Vagina (tissue), 2 donors: ENCODE results near the gene ZNRF1. TPM values are rescaled to one million over a fixed set of nuclear protein-coding genes. Genes with fewer than 3 reads are reported as not detected.
A peak's percentile ranks its signal among the peaks of the same experiment; 100 is the strongest.

Experiments
- DNase-seq, 2 donors: peaks; one replicate each; pipeline ENCODE4 v3.0.0-alpha.2; 2017; ENCODE audit errors: extremely low spot score in 2 of 2
- H3K27ac ChIP-seq: fragments of 200-600 bp; sonication (generic); one replicate; pipeline ENCODE4 v1.5.1; 2019
- H3K27me3 ChIP-seq: fragments of 200-600 bp; sonication (generic); one replicate; pipeline ENCODE4 v1.5.1; 2019
- H3K36me3 ChIP-seq, 2 donors: fragments of 200-600 bp; sonication (generic); one replicate each; pipeline ENCODE4 v1.5.1; 2017 to 2019
- H3K4me1 ChIP-seq: fragments of 200-600 bp; sonication (generic); one replicate; pipeline ENCODE4 v1.5.1; 2019
- H3K4me3 ChIP-seq, 2 donors: fragments of 200-600 bp; sonication (generic); 1 replicate in 1 of 2; 2 replicates in 1 of 2; pipeline ENCODE4 v1.5.1; 2016 to 2019
- H3K9me3 ChIP-seq: fragments of 200-600 bp; sonication (generic); one replicate; pipeline ENCODE4 v1.5.1; 2019
- POLR2A ChIP-seq, 2 donors: fragments of 450-650 bp; IDR thresholded peaks; one replicate each; pipeline ENCODE4 v1.6.1; 2017; ENCODE audit warnings: antibody characterized with exemption in 2 of 2, mild to moderate bottlenecking in 2 of 2, moderate library complexity in 2 of 2
- POLR2AphosphoS5 ChIP-seq, 2 donors: sonication (generic); formaldehyde crosslinking; IDR thresholded peaks; one replicate each; pipeline ENCODE4 v1.9.0; 2017; ENCODE audit warnings: antibody characterized with exemption in 2 of 2, mild to moderate bottlenecking in 2 of 2, low read depth in 1 of 2; ENCODE audit not compliant: insufficient read depth in 1 of 2
- intact Hi-C: fragments of 100-400 bp; cut with DNase I; formaldehyde crosslinking; loops from one replicate; pipeline ENCODE4 v1.15.1; 2023
- total RNA-seq: library from RNA; depleted of rRNA; stranded (reverse); fragments of >200 nt; gene quantifications from one replicate; pipeline ENCODE4 v1.2.3, GENCODE V29; 2016
- TF ChIP-seq, protein P1 (sequence below), 3 experiments: fragments of 450-650 bp in 2 of 3; fragments of 200-600 bp in 1 of 3; sonication (generic) in 1 of 3; IDR thresholded peaks; one replicate each; pipeline ENCODE4 v1.5.1; 2017 to 2019; ENCODE audit warnings: antibody characterized with exemption in 3 of 3, mild to moderate bottlenecking in 2 of 3, moderate library complexity in 2 of 3

Gene ZNRF1
- total RNA-seq, 1 donor from 2014 or later, result 20.1 TPM

GRCh38 chr16:75103994-75104393 is 105.2 kb downstream of the ZNRF1 start:
- DNase-seq, result no peak
- peaks cover 60% of the 10 kb centered on the region for H3K4me1 ChIP-seq
- no peaks in the 10 kb centered on the region for H3K9me3 ChIP-seq
- H3K36me3 ChIP-seq, result no peaks in the 10 kb centered on the region
- intact Hi-C loops, result no loop called here
- no peaks in the 10 kb centered on the region for H3K27me3 ChIP-seq
- H3K4me3 ChIP-seq, result no peak overlapping the region
- TF ChIP-seq, protein P1, sequence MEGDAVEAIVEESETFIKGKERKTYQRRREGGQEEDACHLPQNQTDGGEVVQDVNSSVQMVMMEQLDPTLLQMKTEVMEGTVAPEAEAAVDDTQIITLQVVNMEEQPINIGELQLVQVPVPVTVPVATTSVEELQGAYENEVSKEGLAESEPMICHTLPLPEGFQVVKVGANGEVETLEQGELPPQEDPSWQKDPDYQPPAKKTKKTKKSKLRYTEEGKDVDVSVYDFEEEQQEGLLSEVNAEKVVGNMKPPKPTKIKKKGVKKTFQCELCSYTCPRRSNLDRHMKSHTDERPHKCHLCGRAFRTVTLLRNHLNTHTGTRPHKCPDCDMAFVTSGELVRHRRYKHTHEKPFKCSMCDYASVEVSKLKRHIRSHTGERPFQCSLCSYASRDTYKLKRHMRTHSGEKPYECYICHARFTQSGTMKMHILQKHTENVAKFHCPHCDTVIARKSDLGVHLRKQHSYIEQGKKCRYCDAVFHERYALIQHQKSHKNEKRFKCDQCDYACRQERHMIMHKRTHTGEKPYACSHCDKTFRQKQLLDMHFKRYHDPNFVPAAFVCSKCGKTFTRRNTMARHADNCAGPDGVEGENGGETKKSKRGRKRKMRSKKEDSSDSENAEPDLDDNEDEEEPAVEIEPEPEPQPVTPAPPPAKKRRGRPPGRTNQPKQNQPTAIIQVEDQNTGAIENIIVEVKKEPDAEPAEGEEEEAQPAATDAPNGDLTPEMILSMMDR (IDR thresholded peaks at IDR 0.05), result no peak
- TF ChIP-seq POLR2AphosphoS5 (IDR thresholded peaks at IDR 0.05; ENCODE audit: insufficient read depth in 1 of 2, low read depth in 1 of 2) (no peak), POLR2A (IDR thresholded peaks at IDR 0.05) (no peak)
- no peak overlapping the region for H3K27ac ChIP-seq

DNA sequence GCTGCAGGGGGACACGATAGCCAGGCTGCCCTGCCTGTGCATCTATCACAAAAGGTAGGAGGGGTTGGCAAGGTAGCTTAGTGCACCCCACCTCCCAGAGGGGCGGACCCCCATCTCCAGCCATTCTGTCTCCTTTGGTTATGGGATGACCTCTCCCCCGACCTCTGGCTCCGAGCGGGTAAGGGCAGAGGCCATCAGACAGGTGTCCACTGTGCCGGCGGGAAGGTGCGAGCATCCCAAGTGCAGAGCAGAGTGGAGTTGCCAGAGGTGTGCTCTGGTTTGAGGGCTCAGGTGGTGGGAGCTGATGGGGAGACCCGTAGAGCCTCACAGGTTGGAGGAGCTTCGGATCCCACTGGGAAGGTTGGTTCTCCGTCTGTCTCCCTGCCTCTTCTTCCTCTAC is 106.0 kb downstream of the ZNRF1 start:
- H3K27ac ChIP-seq, result peak overlapping the region; percentile 73
- H3K9me3 ChIP-seq, result no peaks in the 10 kb centered on the region
- no peak overlapping the region for H3K4me3 ChIP-seq
- intact Hi-C loops, result no loop called here
- H3K36me3 ChIP-seq, result no peaks in the 10 kb centered on the region
- H3K4me1 ChIP-seq, result peaks cover 61% of the 10 kb centered on the region
- TF ChIP-seq POLR2AphosphoS5 (IDR thresholded peaks at IDR 0.05; ENCODE audit: insufficient read depth in 1 of 2, low read depth in 1 of 2) (no peak), POLR2A (IDR thresholded peaks at IDR 0.05) (no peak)
- TF ChIP-seq, protein P1 (IDR thresholded peaks at IDR 0.05), result no peak
- DNase-seq, result no peak
- no peaks in the 10 kb centered on the region for H3K27me3 ChIP-seq

GRCh38 chr16:75105306-75106061 is 106.7 kb downstream of the ZNRF1 start:
- Histone ChIP-seq H3K27me3 (no peaks in the 10 kb centered on the region), H3K4me1 (peaks cover 61% of the 10 kb centered on the region), H3K27ac (peak overlapping the region; percentile 73), H3K4me3 (no peak overlapping the region), H3K9me3 (no peaks in the 10 kb centered on the region), H3K36me3 (no peaks in the 10 kb centered on the region)
- intact Hi-C loops, result no loop called here
- no peak for DNase-seq
- peak in 1 of 2 donors; percentile 46 for TF ChIP-seq POLR2AphosphoS5 (IDR thresholded peaks at IDR 0.05; ENCODE audit: insufficient read depth in 1 of 2, low read depth in 1 of 2)
- TF ChIP-seq POLR2A (IDR thresholded peaks at IDR 0.05), result no peak
- TF ChIP-seq, protein P1 (IDR thresholded peaks at IDR 0.05), result no peak

DNA sequence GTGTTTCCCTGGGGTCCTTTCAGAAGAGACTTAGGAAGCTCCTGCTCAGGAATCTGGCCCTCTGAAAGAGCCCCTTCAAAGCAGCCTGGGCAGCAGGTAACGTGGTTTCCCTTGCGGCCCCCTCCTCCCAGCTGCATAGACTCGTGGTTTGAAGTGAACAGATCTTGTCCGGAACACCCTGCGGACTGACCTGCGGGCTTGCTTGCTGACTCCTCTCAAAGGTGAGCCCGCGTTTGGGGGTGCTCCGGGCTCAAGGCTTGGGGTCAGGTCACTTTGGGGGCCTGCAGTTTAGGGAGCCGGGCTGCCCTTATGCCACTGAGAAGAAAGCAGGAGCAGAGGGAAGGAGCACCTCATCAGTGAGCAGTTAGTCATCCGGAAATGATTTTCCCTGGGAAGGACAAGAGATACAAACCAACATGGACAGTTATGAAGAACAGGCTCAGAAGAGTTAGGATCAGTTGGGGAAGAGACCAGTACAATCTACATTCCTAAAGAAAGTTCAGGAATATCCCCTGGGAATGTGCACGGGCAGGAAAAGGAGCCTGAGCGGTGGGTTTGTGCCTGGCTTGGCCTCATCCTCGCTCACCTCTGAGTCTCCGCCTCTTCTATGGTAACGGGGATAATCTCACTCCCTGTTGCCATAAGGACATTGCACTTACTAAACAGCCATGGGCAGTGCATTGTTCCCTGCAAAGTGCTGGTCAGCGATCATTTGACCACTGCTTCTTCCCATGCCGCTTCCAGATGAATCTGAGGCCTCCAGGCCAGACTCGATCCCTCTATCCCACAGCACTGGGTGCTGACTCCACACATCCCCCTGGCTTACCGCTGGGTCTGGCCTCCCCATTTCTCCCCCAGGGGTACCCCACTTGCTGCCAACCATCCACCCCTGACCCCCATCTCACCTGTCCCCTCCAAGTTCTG is 107.8 kb downstream of the ZNRF1 start:
- TF ChIP-seq POLR2A (IDR thresholded peaks at IDR 0.05) (no peak), POLR2AphosphoS5 (IDR thresholded peaks at IDR 0.05; ENCODE audit: insufficient read depth in 1 of 2, low read depth in 1 of 2) (no peak)
- TF ChIP-seq, protein P1 (IDR thresholded peaks at IDR 0.05), result no peak
- Histone ChIP-seq H3K9me3 (no peaks in the 10 kb centered on the region), H3K27me3 (no peaks in the 10 kb centered on the region), H3K4me3 (no peak overlapping the region), H3K27ac (peak overlapping the region; percentile 81), H3K4me1 (peaks cover 71% of the 10 kb centered on the region), H3K36me3 (no peaks in the 10 kb centered on the region)
- intact Hi-C loops, result no loop called here
- peak in 1 of 2 donors; percentile 94 for DNase-seq
